ENCODE results near the gene EFCAB8. TPM values are rescaled to one million over a fixed set of nuclear protein-coding genes. Genes with fewer than 3 reads are reported as not detected.

The EFCAB8 gene
- total and polyA plus RNA-seq, 2 experiments from 2014 or later = 0.53 TPM; not detected in 1

DNA sequence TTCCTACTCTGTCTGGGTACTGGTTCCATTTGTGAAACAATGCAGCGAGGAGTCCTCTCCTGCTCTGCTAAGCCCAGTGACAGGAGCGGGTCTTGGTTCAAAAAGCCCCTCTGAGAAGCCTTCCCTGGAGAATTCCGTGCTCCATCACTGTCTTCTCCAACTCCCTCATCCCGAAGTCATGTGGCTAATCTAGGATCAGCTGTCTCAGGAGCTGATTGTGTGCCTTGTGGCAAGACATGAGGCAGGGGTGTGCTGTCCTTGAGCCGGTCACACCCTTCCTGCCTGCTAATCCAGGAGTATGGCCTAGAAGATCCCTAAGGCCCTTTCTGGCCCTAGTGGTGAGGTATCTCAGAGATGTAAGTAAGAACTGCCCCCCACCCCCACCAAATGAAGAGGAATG, 72.0 kb downstream of the EFCAB8 start:
- Histone ChIP-seq H3K4me2 (no peak overlapping the region), H3K79me2 (no peaks in the 10 kb centered on the region), H3K36me3 (replicated peaks; ENCODE audit: insufficient read depth, low read depth) (no peaks in the 10 kb centered on the region), H2AFZ (no peak overlapping the region), H3K9me3 (ENCODE audit: low read depth) (no peaks in the 10 kb centered on the region), H4K20me1 (ENCODE audit: insufficient read depth, poor library complexity, severe bottlenecking) (no peaks in the 10 kb centered on the region), H3K4me3 (no peak overlapping the region), H3K27me3 (no peaks in the 10 kb centered on the region), H3K4me1 (ENCODE audit: insufficient read depth) (no peaks in the 10 kb centered on the region), H3K9me2 (replicated peaks; ENCODE audit: insufficient read depth) (no peaks in the 10 kb centered on the region), H3K27ac (no peak overlapping the region)
- DNase-seq (ENCODE audit: low spot score) = no peak
- TF ChIP-seq EZH2phosphoT487 (IDR thresholded peaks at IDR 0.05; ENCODE audit: low read depth, severe bottlenecking, unreplicated experiment) = no peak
- no peak for TF ChIP-seq EZH2 (IDR thresholded peaks at IDR 0.05; ENCODE audit: borderline replicate concordance)
- TF ChIP-seq, protein P1, sequence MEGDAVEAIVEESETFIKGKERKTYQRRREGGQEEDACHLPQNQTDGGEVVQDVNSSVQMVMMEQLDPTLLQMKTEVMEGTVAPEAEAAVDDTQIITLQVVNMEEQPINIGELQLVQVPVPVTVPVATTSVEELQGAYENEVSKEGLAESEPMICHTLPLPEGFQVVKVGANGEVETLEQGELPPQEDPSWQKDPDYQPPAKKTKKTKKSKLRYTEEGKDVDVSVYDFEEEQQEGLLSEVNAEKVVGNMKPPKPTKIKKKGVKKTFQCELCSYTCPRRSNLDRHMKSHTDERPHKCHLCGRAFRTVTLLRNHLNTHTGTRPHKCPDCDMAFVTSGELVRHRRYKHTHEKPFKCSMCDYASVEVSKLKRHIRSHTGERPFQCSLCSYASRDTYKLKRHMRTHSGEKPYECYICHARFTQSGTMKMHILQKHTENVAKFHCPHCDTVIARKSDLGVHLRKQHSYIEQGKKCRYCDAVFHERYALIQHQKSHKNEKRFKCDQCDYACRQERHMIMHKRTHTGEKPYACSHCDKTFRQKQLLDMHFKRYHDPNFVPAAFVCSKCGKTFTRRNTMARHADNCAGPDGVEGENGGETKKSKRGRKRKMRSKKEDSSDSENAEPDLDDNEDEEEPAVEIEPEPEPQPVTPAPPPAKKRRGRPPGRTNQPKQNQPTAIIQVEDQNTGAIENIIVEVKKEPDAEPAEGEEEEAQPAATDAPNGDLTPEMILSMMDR (IDR thresholded peaks at IDR 0.05; ENCODE audit: poor library complexity) = no peak
- 77% methylated on average over 5 of the region's 5 CpGs for WGBS (ENCODE audit: low lambda C conversion rate, missing lambda C conversion rate)

DNA sequence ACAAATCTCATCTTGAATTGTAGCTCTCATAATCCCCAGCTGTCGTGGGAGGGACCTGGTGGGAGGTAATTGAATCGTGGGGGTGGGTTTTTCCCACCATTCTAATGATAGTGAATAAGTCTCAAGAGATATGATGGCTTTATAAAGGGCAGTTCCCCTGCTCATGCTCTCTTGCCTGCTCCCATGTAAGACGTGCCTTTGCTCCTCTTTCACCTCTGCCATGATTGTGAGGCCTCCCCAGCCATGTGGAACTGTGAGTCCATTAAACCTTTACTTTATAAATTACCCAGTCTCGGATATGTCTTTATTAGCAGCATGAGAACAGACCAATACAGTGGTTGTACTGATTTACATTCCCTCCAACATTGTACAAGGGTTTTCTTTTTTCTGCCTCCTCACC, 75.9 kb downstream of the EFCAB8 start:
- Histone ChIP-seq H3K79me2 (no peaks in the 10 kb centered on the region), H3K27ac (no peak overlapping the region), H3K4me3 (no peak overlapping the region), H3K27me3 (no peaks in the 10 kb centered on the region), H3K4me2 (no peak overlapping the region), H3K36me3 (replicated peaks; ENCODE audit: insufficient read depth, low read depth) (no peaks in the 10 kb centered on the region), H3K4me1 (ENCODE audit: insufficient read depth) (no peaks in the 10 kb centered on the region), H2AFZ (no peak overlapping the region), H4K20me1 (ENCODE audit: insufficient read depth, poor library complexity, severe bottlenecking) (no peaks in the 10 kb centered on the region), H3K9me3 (ENCODE audit: low read depth) (no peaks in the 10 kb centered on the region), H3K9me2 (replicated peaks; ENCODE audit: insufficient read depth) (no peaks in the 10 kb centered on the region)
- 69% methylated on average over 4 of the region's 4 CpGs for WGBS (ENCODE audit: low lambda C conversion rate, missing lambda C conversion rate)
- no peak for TF ChIP-seq EZH2phosphoT487 (IDR thresholded peaks at IDR 0.05; ENCODE audit: low read depth, severe bottlenecking, unreplicated experiment)
- TF ChIP-seq EZH2 (IDR thresholded peaks at IDR 0.05; ENCODE audit: borderline replicate concordance) = no peak
- TF ChIP-seq, protein P1 (IDR thresholded peaks at IDR 0.05; ENCODE audit: poor library complexity) = no peak
- DNase-seq (ENCODE audit: low spot score) = no peak

DNA sequence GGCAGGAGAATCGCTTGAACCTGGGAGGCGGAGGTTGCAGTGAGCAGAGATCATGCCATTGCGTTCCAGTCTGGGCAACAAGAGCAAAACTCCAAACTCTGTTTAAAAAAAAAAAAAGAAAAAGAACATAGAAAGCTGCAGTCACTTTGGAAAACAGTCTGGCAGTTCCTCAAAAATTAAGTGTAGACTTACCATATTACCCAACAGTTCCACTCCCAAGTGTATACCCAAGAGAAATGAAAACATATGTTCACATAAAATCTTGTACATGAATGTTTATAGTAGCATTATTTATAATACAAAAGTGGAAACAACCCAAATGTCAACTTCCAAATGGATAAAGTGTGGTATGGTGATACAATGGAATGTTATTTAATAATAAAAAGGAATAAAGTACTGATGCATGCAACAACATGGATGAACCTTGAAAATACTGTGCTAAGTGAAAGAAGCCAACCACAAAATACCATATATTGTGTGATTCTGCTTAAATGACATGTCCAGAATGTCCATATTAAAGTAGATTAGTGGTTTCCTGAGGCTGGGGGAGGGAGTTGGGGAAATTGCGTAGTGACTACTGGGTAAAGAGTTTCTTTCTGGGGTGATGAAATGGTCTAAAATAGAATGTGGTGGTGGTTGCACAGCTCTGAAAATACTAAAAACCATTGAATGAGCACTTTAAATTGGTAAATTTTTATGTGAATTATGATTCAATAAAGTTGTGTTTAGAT, 82.6 kb downstream of the EFCAB8 start:
- TF ChIP-seq, protein P1 (IDR thresholded peaks at IDR 0.05; ENCODE audit: poor library complexity) = no peak
- TF ChIP-seq EZH2 (IDR thresholded peaks at IDR 0.05; ENCODE audit: borderline replicate concordance) = no peak
- no peak for TF ChIP-seq EZH2phosphoT487 (IDR thresholded peaks at IDR 0.05; ENCODE audit: low read depth, severe bottlenecking, unreplicated experiment)
- no peaks in the 10 kb centered on the region for H3K9me3 ChIP-seq (ENCODE audit: low read depth)
- WGBS (ENCODE audit: low lambda C conversion rate, missing lambda C conversion rate) = 92% methylated on average over 4 of the region's 4 CpGs

More for the DNA sequence above, 82.6 kb downstream of the EFCAB8 start:
- Histone ChIP-seq H3K4me1 (ENCODE audit: insufficient read depth) (no peaks in the 10 kb centered on the region), H3K4me3 (no peak overlapping the region), H3K36me3 (replicated peaks; ENCODE audit: insufficient read depth, low read depth) (no peaks in the 10 kb centered on the region), H3K9me2 (replicated peaks; ENCODE audit: insufficient read depth) (no peaks in the 10 kb centered on the region), H3K79me2 (no peaks in the 10 kb centered on the region), H4K20me1 (ENCODE audit: insufficient read depth, poor library complexity, severe bottlenecking) (no peaks in the 10 kb centered on the region), H3K27ac (no peak overlapping the region), H2AFZ (no peak overlapping the region), H3K4me2 (no peak overlapping the region), H3K27me3 (no peaks in the 10 kb centered on the region)
- DNase-seq (ENCODE audit: low spot score) = no peak
